ENCODE measurements around the gene CAVIN2.

GRCh38 chr2:191790737-191791136 is 56.2 kb downstream of the CAVIN2 start:
- TF ChIP-seq, protein P1, sequence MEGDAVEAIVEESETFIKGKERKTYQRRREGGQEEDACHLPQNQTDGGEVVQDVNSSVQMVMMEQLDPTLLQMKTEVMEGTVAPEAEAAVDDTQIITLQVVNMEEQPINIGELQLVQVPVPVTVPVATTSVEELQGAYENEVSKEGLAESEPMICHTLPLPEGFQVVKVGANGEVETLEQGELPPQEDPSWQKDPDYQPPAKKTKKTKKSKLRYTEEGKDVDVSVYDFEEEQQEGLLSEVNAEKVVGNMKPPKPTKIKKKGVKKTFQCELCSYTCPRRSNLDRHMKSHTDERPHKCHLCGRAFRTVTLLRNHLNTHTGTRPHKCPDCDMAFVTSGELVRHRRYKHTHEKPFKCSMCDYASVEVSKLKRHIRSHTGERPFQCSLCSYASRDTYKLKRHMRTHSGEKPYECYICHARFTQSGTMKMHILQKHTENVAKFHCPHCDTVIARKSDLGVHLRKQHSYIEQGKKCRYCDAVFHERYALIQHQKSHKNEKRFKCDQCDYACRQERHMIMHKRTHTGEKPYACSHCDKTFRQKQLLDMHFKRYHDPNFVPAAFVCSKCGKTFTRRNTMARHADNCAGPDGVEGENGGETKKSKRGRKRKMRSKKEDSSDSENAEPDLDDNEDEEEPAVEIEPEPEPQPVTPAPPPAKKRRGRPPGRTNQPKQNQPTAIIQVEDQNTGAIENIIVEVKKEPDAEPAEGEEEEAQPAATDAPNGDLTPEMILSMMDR (IDR thresholded peaks at IDR 0.05): no peak
- no peak for TF ChIP-seq POLR2A (IDR thresholded peaks at IDR 0.05)
- TF ChIP-seq POLR2AphosphoS5 (IDR thresholded peaks at IDR 0.05): no peak
